ENCODE data around the gene RPL13.

Gene RPL13

GRCh38 chr16:89560378-89561141, at the start of gene RPL13:
Gene RPL13, plus strand, starts transcription at chr16:89560682. Its CDS starts 278 bp downstream, at chr16:89560960.
- peak; percentile 96 for DNase-seq

- DNase-seq = no peak
These were observed 49.1 kb upstream of the RPL13 start for GRCh38 chr16:89511374-89511773.

- no peak for DNase-seq
These were observed 48.0 kb upstream of the RPL13 start for GRCh38 chr16:89512453-89512852.

- DNase-seq = no peak
These were observed 43.4 kb upstream of the RPL13 start for GRCh38 chr16:89517128-89517527.

DNA sequence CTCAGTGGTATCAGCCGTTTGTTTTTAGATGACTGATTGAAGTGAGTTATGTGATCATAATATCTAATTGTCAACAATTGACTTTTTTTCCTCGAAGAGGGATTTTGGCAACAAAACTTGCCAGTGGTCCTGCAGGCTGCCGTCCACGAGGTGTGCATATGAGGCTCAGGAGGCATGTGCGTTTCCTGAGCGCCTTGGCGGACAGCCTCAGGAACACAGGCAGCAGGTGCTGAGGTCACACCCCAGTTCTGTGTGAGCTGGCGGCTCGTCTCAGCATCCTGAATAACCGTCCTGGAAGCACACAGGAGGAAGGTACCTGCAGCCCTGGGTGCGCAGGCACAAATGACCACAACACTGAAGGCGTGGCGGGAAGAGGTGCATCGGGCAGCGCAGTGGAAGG, 40.6 kb upstream of the RPL13 start:
- DNase-seq = no peak

DNA sequence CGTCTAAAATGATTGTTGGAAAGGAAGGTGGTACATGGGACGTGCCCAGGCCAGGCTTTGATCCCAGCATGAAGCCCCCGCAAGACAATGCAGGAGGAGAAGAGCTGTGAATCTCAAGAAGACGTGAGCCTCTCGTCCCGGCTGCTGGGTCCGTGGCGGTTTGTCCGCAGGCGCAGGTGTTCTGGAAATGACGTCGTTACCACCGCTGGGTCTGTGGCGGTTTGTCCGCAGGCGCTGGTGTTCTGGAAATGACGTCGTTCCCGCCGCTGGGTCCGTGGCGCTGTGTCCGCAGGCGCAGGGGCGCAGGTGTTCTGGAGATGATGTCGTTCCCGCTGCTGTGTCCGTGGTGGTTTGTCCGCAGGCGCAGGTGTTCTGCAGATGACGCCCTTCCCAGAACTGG, 38.2 kb upstream of the RPL13 start:
- DNase-seq = no peak

- DNase-seq = no peak
These were observed 36.7 kb upstream of the RPL13 start for GRCh38 chr16:89523680-89524344.

- no peak for DNase-seq
These were observed 35.2 kb upstream of the RPL13 start for GRCh38 chr16:89525146-89525913.

DNA sequence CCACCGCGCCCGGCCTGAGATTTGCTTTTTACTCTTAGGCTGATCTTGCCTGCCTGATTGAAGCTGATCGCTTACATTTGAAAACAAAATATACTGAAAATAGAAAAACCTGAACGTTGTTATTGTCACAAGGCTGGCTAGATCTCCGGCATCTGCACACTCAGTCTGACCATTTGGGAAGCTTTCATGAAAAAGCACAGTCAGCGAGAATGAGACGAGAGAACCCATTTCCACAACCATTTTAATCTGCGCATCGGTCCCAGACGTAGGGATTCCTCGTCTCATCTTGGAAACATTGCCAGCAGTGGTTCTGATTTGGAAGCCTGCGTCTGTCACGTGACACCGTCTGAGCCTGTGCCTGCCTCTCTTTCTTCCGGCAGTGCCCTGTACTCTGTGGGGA, 31.4 kb upstream of the RPL13 start:
- no peak for DNase-seq

DNA sequence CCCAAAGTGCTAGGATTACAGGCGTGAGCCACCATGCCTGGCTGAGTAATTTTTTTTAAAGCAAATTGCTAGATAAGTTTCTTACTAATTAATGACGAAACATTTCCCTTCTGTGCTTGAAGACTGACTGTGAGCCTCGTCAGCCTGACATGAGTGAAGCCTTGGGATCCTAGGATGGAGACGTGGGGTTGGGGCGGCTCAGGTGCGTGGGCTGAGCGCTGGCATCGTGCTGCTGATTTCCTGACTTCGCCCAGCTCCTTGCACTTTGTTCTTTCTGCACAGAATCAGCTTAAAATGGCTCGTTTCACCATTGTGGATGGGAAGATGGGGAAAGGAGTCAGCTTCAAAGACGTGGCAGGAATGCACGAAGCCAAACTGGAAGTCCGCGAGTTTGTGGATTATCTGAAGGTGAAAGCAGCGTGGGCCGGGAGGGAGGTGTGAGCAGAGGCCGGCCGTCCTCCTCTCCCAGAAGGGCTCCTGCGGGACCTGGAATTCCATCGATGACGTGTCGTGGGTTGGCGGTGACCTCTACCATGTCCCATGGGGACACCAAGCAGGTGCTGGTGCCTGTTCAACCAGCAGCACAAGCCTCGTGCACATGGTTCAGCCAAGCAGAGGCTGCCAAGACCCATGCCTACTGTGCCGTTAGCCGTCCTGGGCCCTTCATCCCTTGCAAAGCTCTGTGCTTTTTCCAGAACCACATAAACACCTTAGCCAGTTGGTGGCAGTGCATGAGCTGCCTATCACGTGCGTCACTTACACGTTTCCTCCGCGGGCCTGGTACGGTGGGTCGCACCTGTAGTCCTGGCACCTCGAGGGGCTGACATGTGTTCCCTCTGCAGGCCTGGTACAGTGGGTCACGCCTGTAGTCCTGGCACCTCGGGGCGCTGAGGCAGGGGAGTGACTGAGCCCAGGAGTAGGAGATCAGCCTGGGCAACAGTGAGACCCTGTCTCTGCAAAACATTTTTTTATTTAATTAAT, 29.8 kb upstream of the RPL13 start:
- no peak for DNase-seq

DNA sequence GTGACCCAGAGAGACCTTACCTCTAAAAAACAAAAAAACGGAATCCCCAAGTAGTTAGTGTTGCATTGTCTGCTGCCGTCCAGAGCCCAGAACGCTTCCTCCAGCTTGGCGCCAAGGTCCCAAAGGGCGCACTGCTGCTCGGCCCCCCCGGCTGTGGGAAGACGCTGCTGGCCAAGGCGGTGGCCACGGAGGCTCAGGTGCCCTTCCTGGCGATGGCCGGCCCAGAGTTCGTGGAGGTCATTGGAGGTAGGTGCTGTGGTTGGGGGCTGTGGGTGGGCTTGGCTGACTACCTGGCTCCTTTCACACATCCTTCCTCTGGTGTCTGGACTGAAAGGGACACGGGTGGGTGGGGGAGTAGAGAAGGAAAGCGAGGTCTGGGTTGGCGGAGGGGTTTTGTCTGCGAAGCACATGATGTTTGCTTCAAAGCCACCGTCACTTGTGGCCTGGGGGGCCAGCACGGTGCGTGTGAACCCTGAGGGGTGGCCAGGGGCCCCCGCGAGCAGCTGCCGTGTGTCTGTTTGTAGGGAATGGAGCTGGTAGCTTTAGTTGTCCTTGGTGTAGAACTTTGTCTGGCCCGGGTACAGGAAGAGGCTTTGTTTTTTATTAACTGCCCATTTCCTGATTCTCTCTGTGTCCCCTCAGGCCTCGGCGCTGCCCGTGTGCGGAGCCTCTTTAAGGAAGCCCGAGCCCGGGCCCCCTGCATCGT, 28.5 kb upstream of the RPL13 start:
- DNase-seq = no peak

DNA sequence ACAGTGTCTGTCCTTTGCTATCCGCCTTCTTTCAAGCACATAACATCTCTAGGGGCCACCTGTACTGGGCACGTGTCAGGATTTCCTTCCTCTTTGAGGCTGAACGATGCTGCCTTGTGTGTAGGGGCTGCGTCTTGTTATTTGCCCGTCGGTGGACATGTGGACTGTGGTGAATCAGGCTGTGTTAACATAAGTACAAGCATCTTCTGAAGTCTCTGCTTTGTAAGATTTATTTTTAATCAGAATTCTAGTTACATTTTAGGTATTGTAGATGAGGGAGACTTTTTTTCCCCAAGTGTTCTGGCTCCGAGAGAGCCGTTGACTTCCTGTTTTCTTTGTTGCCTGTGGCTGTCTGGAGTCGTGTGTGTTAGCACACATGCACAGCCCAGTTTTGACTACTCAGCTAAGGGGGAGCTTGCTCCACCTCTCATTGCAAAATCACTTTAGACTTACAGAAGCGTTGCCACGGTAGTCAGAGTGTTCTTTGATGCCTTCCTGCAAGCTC, 26.2 kb upstream of the RPL13 start:
- DNase-seq = peak; percentile 7

- no peak for DNase-seq
These were observed 24.1 kb upstream of the RPL13 start for GRCh38 chr16:89536371-89536770.

DNA sequence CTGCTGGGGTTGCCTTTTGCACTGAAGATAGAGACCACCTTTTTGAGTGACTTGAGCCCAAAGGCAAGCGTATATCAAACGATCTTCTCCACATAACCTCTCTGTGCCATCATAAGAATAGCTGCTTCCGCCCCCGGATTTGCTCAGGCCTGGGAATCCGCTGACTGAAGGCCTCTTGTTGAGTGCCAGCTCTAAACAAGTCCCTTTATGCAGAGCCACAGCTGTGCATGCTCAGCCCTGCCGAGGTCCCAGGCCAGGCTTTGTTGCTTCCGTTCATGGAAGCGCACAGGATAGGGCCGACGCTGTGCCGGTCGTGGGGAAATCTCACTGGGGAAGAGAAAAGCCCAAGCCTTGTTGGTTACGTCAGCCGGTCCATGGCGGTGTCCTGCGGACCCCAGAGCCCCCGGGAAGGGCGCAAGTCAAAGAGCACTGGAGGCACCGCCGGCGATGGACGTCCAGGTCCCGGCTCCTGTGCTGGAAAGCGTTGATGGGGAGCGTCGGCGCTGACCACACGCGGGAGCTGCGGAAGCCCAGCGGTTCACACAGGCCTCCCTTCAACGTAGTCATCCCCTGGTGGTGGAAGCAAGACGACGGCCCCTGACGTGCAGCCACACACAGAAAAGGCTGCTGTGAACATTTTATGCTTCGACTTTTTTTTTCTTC, 23.5 kb upstream of the RPL13 start:
- no peak for DNase-seq

DNA sequence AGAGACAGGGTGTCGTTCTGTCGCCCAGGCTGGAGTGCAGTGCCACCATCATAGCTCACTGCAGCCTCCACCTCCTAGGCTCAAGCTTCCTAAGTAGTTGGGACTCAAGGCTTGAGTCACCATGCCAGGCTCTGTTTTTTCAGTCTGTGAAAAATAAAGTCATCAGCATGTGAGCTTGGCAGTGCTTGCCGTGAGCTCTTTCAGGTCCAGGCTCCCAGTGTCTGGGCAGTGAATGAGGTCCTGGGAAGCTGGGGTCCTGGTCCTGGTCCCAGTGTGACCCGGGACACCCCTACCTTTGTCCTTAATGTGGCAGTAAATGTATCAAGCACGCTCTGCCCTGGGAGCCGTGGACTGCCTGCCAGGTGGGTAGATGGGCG, 22.9 kb upstream of the RPL13 start:
- DNase-seq = no peak

- no peak for DNase-seq
These were observed 22.2 kb upstream of the RPL13 start for GRCh38 chr16:89538286-89538685.

DNA sequence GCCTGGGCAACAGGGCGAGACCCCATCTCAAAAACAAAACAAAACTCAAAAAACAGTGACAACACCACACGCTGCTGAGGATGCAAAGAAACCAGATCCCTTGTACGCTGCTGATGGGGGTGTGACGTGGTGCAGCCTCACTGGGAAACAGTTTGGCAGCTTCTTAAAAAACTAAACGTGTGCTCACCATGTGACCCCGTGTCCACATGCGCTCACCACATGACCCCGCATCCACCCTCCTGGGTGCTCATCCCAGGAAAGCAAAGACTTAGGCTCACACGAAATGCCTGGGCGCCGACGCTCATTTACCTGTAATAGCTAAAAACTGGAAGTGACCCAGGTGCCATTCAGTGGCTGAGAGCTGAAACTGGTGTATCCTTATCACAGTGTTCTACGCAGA, 19.9 kb upstream of the RPL13 start:
- DNase-seq = no peak

- no peak for DNase-seq
These were observed 18.7 kb upstream of the RPL13 start for GRCh38 chr16:89541792-89542191.

DNA sequence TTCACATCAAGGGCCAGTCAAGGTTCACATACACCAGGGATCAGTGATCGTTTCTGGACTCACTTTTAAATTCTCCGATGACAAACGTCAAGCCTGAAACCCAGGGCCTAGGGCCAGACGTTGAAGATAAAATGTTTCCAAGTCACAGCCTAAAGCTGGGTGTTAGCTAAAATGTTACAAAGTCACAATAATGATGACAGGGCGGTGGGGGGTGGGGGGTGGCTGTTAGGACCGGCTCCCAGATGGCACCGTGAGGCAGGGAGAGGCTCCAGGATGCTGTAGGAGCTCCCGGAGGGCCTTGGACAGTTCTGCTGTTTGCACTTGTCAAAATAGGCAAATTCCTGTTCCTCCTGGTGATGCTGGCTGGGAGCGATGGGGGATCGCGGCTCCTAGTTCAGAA, 16.4 kb upstream of the RPL13 start:
- DNase-seq = no peak

DNA sequence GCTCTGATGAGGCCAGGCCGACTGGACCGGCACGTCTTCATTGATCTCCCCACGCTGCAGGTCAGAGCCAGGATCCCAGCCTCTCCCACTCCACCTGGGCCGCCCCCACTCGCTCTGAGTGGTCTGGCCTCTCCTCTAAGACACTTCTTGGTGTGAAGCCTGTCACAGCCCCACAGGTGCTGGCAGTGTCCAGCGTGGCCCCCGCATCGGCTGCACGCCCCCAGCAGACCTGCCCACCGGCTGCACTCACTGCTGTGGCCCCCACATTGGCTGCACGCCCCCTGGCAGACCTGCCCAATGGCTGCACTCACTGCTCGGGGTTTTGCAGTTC, 15.8 kb upstream of the RPL13 start:
- no peak for DNase-seq

GRCh38 chr16:89545044-89545830, 15.2 kb upstream of the RPL13 start:
- DNase-seq = no peak

Measured in fibroblast of skin of right quadriceps (primary cell).